Stomach smooth muscle (tissue), 2 donors: ENCODE results near the gene CDC42EP5.

Experiments used
- H3K27ac ChIP-seq: one replicate; pipeline ENCODE4 v1.7.0; 2013; ENCODE audit warnings: mild to moderate bottlenecking, low read length, inconsistent platforms
- H3K27me3 ChIP-seq, 2 donors: one replicate each; pipeline ENCODE4 v1.7.0; 2013; ENCODE audit warnings: low read length in 2 of 2; ENCODE audit not compliant: insufficient read depth in 2 of 2, control insufficient read depth in 1 of 2
- H3K36me3 ChIP-seq, 2 donors: one replicate each; pipeline ENCODE4 v1.7.0; 2013; ENCODE audit warnings: low read length in 2 of 2; ENCODE audit not compliant: control insufficient read depth in 2 of 2, insufficient read depth in 2 of 2
- H3K4me1 ChIP-seq: one replicate; pipeline ENCODE4 v1.7.0; 2013; ENCODE audit warnings: low read length; ENCODE audit not compliant: control insufficient read depth, insufficient read depth
- H3K4me3 ChIP-seq, 2 donors: one replicate each; pipeline ENCODE4 v1.7.0; 2013; ENCODE audit warnings: low read length in 2 of 2
- H3K9ac ChIP-seq, 2 donors: one replicate each; pipeline ENCODE4 v1.7.0; 2013; ENCODE audit warnings: low read length in 2 of 2, mild to moderate bottlenecking in 1 of 2
- H3K9me3 ChIP-seq, 2 donors: one replicate each; pipeline ENCODE4 v1.7.0; 2013; ENCODE audit warnings: low read length in 2 of 2; ENCODE audit not compliant: control insufficient read depth in 2 of 2
- donor health status: healthy.
- donor health status: Pancreatic carcinoma.

Gene CDC42EP5

GRCh38 chr19:54455786-54456422 lies 17.2 kb downstream of the CDC42EP5 start:
- Histone ChIP-seq H3K27ac (no peak overlapping the region), H3K9ac (no peak overlapping the region), H3K27me3 (no peaks in the 10 kb centered on the region), H3K9me3 (no peaks in the 10 kb centered on the region), H3K4me3 (no peak overlapping the region), H3K4me1 (peaks cover 28% of the 10 kb centered on the region), H3K36me3 (peaks cover 70 to 84% of the 10 kb centered on the region in 2 donors)

GRCh38 chr19:54454781-54455675 lies 18.1 kb downstream of the CDC42EP5 start:
- Histone ChIP-seq H3K4me3 (no peak overlapping the region), H3K36me3 (peaks cover 70 to 82% of the 10 kb centered on the region in 2 donors), H3K4me1 (peaks cover 37% of the 10 kb centered on the region), H3K9ac (no peak overlapping the region), H3K27me3 (no peaks in the 10 kb centered on the region), H3K9me3 (no peaks in the 10 kb centered on the region), H3K27ac (no peak overlapping the region)

GRCh38 chr19:54453921-54454780 lies 18.9 kb downstream of the CDC42EP5 start:
- Histone ChIP-seq H3K9me3 (no peaks in the 10 kb centered on the region), H3K4me3 (no peak overlapping the region), H3K27me3 (no peaks in the 10 kb centered on the region), H3K27ac (no peak overlapping the region), H3K4me1 (peaks cover 35% of the 10 kb centered on the region), H3K36me3 (peaks cover 64 to 75% of the 10 kb centered on the region in 2 donors), H3K9ac (no peak overlapping the region)

GRCh38 chr19:54452626-54453025 lies 20.5 kb downstream of the CDC42EP5 start:
- Histone ChIP-seq H3K27me3 (no peaks in the 10 kb centered on the region), H3K9ac (no peak overlapping the region), H3K4me1 (peaks cover 34% of the 10 kb centered on the region), H3K9me3 (no peaks in the 10 kb centered on the region), H3K4me3 (no peak overlapping the region), H3K27ac (no peak overlapping the region), H3K36me3 (peaks cover 48 to 59% of the 10 kb centered on the region in 2 donors)

GRCh38 chr19:54451997-54452396 lies 21.1 kb downstream of the CDC42EP5 start:
- Histone ChIP-seq H3K27ac (no peak overlapping the region), H3K27me3 (no peaks in the 10 kb centered on the region), H3K9ac (no peak overlapping the region), H3K4me1 (peaks cover 36% of the 10 kb centered on the region), H3K9me3 (no peaks in the 10 kb centered on the region), H3K36me3 (peaks cover 47 to 55% of the 10 kb centered on the region in 2 donors), H3K4me3 (no peak overlapping the region)

GRCh38 chr19:54451331-54451871 lies 21.7 kb downstream of the CDC42EP5 start:
- Histone ChIP-seq H3K27me3 (no peaks in the 10 kb centered on the region), H3K4me3 (peak overlapping the region; percentile 29 to 96), H3K27ac (no peak overlapping the region), H3K36me3 (peaks cover 47 to 49% of the 10 kb centered on the region in 2 donors), H3K9me3 (no peaks in the 10 kb centered on the region), H3K9ac (no peak overlapping the region), H3K4me1 (peaks cover 37% of the 10 kb centered on the region)

GRCh38 chr19:54449701-54450069 lies 23.4 kb downstream of the CDC42EP5 start:
- Histone ChIP-seq H3K27me3 (no peaks in the 10 kb centered on the region), H3K36me3 (peaks cover 37 to 42% of the 10 kb centered on the region in 2 donors), H3K27ac (peak overlapping the region; percentile 96), H3K9ac (peak overlapping the region; percentile 92 to 96), H3K9me3 (no peaks in the 10 kb centered on the region), H3K4me3 (peak overlapping the region; percentile 68 to 96), H3K4me1 (peaks cover 37% of the 10 kb centered on the region)

GRCh38 chr19:54448774-54449700 lies 24.1 kb downstream of the CDC42EP5 start, which contains the start of gene LENG8:
TSS of gene LENG8 (plus strand) at chr19:54449199. CDS start at chr19:54451345, 2,146 bp downstream.
- Histone ChIP-seq H3K27me3 (no peaks in the 10 kb centered on the region), H3K9ac (peak within 1 kb of the TSS; percentile 92 to 96), H3K36me3 (peaks cover 30 to 37% of the 10 kb centered on the region in 2 donors), H3K27ac (peak within 1 kb of the TSS; percentile 96), H3K4me3 (peak within 1 kb of the TSS; percentile 68 to 96), H3K4me1 (peaks cover 37% of the 10 kb centered on the region), H3K9me3 (no peaks in the 10 kb centered on the region)

- peak overlapping the region; percentile 68 to 96 for H3K4me3 ChIP-seq
- H3K27me3 ChIP-seq, result no peaks in the 10 kb centered on the region
- peaks cover 22 to 29% of the 10 kb centered on the region in 2 donors for H3K36me3 ChIP-seq
- peak overlapping the region; percentile 96 for H3K27ac ChIP-seq
- H3K4me1 ChIP-seq, result peaks cover 32% of the 10 kb centered on the region
- peak overlapping the region; percentile 92 to 96 for H3K9ac ChIP-seq
- H3K9me3 ChIP-seq, result no peaks in the 10 kb centered on the region
Measured at GRCh38 chr19:54448040-54448773, 24.9 kb downstream of the CDC42EP5 start.
